SIG-M5 treated with dmso at 0.1 percent for 504 hours (cell line): ENCODE data around the gene LAMP5.
A peak's percentile ranks its signal among the peaks of the same experiment; 100 is the strongest.

Source experiments
- DNase-seq: peaks from one replicate; lab custom pipeline; 2025; ENCODE audit not compliant: unreplicated experiment; lab: John Stamatoyannopoulos, UW

Gene LAMP5, protein sequence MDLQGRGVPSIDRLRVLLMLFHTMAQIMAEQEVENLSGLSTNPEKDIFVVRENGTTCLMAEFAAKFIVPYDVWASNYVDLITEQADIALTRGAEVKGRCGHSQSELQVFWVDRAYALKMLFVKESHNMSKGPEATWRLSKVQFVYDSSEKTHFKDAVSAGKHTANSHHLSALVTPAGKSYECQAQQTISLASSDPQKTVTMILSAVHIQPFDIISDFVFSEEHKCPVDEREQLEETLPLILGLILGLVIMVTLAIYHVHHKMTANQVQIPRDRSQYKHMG

GRCh38 chr20:9514461-9515213 lies at the start of gene LAMP5:
Gene LAMP5, plus strand, starts transcription at chr20:9514590. Its CDS starts 263 bp downstream, at chr20:9514853.
- DNase-seq: peak; percentile 94

GRCh38 chr20:9467995-9468394 lies 46.4 kb upstream of the LAMP5 start:
- peak; percentile 81 for DNase-seq

GRCh38 chr20:9474835-9475415 lies 39.5 kb upstream of the LAMP5 start:
- DNase-seq: no peak

DNA sequence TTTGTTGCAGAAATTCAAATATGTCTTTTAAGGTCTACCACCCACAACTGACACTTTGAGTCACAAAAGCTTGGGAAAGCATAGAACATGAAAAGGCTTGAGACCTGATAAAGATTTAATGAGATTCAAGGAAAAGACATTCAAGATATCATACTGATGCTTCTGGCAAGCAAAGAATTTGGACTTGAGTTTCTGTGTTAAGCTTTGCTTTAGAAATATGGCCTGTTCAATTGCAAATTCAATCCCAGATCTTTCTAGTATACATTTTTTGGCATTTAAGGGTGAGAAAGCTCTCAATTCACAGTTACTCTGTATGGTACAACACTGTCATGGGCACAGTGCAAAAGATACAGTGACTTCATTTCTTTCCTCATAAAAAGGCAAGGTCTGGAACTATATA lies 38.9 kb upstream of the LAMP5 start:
- no peak for DNase-seq

- DNase-seq: no peak
These were observed 38.2 kb upstream of the LAMP5 start for GRCh38 chr20:9476174-9476573.

GRCh38 chr20:9476637-9477036 lies 37.8 kb upstream of the LAMP5 start:
- no peak for DNase-seq

DNA sequence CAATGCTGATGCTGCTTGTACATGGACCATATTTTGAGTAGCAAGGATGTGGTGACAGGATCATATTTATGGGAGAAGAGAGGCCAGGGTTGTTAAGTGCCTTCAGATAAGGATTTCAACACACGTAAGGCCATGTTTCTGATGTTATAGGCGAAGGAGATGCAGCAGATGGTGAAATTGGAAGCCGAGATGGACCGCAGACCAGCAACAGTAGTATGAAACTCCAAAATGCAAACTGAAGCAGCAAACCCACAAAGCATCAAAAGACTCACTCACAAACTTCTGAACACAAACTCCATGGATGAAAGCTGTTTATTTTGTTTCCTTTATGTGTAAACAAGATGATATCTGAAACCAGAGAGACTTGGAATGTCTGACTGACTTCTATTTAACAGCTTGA lies 35.6 kb upstream of the LAMP5 start:
- DNase-seq: no peak

DNA sequence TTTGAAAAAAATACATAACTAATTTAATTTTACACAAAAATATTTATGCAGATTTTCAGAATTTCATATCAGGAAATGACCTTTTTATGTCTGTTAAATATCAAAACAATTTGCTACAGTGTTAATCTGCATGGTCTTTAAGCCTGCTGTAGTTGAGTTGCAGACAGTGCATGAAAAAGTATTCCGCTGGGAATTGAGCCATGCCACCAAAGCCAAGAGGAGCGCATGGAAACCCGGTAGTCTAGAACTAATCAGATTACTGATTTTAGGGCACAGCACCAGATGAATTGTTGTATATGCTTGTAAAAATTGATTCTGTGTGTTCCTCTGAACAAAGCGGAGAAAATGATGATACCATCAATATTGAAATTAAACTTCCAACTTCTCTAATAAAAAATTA lies 34.3 kb upstream of the LAMP5 start:
- DNase-seq: no peak

GRCh38 chr20:9482180-9482579 lies 32.2 kb upstream of the LAMP5 start:
- peak; percentile 77 for DNase-seq

DNA sequence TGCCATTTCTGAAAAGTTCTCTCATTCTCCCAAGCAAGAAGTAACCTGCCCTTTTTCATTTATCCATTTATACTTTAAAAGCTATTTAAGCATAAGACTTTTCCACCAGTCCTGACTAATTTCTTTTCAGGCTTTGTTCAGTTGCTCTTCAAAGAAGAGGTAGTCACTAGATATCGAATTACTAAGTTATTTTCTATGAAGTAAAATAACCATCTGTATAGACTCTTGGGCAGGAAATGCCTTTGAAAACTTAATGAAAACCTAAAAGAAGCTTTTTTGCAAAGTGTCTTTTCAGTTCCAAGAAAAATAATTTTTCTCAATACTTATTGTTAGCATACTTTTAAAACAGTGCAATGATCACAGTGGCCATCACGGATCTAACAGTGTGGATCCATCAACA lies 31.3 kb upstream of the LAMP5 start:
- DNase-seq: no peak

GRCh38 chr20:9485614-9486340 lies 28.6 kb upstream of the LAMP5 start:
- peak; percentile 73 for DNase-seq

- DNase-seq: no peak
These were observed 27.2 kb upstream of the LAMP5 start for GRCh38 chr20:9487231-9487630.

DNA sequence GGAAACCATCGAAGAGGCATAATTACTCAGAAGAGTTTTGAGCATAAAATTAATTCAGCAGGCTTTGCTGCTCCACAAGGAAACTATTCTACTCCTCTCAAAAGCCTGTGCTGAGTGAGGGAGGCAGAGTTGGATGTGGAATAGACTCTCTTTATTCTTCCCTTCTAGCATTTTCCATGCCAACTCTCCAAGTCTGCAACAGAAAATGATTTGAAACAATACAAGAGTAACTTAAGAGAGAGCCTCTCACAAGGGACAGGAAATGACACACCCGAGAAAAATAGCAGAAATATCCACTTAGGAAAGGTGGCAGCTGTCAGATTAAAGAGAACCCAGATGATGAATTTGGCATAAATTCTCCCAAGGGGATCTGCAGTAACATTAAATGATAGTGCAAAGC lies 26.3 kb upstream of the LAMP5 start:
- DNase-seq: no peak

GRCh38 chr20:9490161-9490560 lies 24.2 kb upstream of the LAMP5 start:
- no peak for DNase-seq

- no peak for DNase-seq
These were observed 23.8 kb upstream of the LAMP5 start for GRCh38 chr20:9490631-9491030.

GRCh38 chr20:9491324-9491723 lies 23.1 kb upstream of the LAMP5 start:
- DNase-seq: peak; percentile 66

DNA sequence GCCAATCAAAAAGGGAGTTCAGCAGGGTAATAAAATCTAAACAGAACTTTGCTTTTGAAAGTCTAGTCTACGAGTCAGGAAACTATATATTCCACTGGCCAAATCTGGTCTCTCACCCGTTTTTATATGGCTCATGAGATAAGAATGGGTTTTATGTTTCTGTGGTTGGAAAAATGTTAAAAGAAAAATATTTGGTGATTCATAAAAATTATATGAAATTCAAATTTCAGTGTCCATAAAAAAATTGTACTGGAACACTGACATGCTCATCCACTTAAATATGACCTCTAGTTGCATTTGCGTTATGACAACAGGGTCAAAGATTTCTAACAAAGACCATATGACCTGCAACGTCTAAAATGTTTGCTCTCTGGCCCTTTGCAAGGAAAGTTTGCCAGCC lies 22.3 kb upstream of the LAMP5 start:
- no peak for DNase-seq

GRCh38 chr20:9493803-9494202 lies 20.6 kb upstream of the LAMP5 start:
- DNase-seq: no peak

DNA sequence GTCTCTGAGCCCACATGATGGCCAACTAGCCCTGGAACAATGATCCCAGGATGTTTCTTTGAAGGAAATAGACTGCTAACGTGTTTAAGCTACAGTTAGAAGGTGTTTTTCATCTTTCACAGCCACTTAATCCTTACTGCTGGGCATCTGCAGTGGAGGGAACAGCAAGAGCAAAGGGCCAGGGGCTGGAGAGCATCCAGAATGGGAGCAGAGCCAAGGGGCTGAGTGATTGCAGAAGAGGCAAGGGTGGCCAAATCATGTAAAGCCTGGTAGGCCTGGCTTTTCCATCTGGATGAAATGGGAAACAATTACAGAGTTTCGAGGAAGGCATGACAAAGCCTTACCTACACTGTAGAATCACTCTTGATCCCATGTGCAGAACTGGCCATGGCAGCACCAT lies 18.7 kb upstream of the LAMP5 start:
- DNase-seq: no peak

- DNase-seq: peak; percentile 58
These were observed 18.2 kb upstream of the LAMP5 start for GRCh38 chr20:9496155-9496554.

DNA sequence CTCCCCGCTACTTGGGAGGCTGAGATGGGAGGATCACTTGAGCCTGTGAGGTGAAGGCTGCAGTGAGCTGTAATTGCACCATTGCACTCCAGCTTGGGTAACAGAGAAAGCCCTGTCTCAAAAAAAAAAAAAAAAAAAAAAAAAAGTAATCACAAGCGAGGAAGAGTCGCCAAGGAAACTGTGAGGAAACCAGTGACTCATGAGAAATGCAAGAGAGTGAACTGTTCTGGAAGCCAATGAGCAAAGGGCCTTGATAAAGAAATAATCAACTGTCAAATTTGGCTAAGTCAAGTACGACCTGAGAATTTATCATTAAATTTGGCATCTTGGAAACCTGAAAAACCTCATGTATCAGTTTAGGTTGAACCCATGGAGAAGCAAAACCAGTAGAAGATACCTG lies 16.1 kb upstream of the LAMP5 start:
- DNase-seq: peak; percentile 94
